ENCODE data around the gene HHIPL1.

DNA sequence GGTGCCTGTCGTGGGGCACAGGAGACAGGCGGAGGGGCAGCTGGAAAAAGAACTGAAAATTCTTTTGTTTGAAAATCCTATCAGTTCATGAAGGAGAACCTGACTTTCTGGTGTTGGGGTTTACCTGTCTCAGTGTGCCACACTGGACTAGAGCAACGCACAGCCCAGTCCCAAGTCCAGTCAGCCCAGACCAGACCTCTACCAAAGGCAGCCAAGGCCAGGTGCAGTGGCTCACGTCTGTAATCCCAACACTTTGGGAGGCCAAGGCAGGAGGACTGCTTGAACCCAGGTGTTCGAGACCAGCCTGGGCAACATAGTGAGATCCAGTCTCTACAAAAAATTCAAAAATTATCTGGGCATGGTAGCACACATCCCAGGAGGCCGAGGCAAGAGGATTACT is 45.5 kb upstream of the HHIPL1 start:
- TF ChIP-seq, protein P1, sequence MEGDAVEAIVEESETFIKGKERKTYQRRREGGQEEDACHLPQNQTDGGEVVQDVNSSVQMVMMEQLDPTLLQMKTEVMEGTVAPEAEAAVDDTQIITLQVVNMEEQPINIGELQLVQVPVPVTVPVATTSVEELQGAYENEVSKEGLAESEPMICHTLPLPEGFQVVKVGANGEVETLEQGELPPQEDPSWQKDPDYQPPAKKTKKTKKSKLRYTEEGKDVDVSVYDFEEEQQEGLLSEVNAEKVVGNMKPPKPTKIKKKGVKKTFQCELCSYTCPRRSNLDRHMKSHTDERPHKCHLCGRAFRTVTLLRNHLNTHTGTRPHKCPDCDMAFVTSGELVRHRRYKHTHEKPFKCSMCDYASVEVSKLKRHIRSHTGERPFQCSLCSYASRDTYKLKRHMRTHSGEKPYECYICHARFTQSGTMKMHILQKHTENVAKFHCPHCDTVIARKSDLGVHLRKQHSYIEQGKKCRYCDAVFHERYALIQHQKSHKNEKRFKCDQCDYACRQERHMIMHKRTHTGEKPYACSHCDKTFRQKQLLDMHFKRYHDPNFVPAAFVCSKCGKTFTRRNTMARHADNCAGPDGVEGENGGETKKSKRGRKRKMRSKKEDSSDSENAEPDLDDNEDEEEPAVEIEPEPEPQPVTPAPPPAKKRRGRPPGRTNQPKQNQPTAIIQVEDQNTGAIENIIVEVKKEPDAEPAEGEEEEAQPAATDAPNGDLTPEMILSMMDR (IDR thresholded peaks at IDR 0.05; ENCODE audit: insufficient read depth, low read length) = no peak
- TF ChIP-seq POLR2AphosphoS5 (IDR thresholded peaks at IDR 0.05; ENCODE audit: low read depth) = no peak
- no peak for TF ChIP-seq GABPA (IDR thresholded peaks at IDR 0.05; ENCODE audit: low read depth)
- no peak for TF ChIP-seq REST (IDR thresholded peaks at IDR 0.05; ENCODE audit: insufficient replicate concordance, low read depth)
